Globus pallidus (tissue), 1 donor: Measurements from ENCODE around the gene INSIG1.

Source experiments
- DNase-seq: peaks from one replicate; pipeline ENCODE4 v3.0.0-alpha.2; 2015; ENCODE audit warnings: low spot score

The INSIG1 gene

GRCh38 chr7:155285423-155285822 is 12.3 kb upstream of the INSIG1 start:
- no peak for DNase-seq

DNA sequence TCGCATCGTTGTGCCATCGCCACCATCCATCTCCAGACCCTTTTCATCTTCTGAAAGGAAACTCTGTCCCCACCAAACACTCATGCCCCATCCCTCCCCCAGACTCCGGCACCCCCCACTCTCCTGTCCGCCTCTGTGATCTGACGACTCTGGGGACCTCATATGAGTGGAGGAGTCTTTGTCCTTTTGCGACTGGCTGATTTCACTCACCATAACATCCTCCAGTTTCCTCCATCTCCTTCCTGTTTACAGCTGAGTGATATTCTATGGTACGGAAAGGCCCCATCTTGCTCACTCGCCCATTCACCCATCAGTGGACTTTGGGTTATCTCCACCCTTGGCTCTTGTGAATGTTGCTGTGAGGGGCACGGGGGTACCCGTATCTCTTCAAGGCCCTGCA is 11.8 kb upstream of the INSIG1 start:
- DNase-seq = no peak

- no peak for DNase-seq
These were observed 11.0 kb upstream of the INSIG1 start for GRCh38 chr7:155286686-155287085.

- DNase-seq = no peak
These were observed 10.3 kb upstream of the INSIG1 start for GRCh38 chr7:155287284-155287935.

DNA sequence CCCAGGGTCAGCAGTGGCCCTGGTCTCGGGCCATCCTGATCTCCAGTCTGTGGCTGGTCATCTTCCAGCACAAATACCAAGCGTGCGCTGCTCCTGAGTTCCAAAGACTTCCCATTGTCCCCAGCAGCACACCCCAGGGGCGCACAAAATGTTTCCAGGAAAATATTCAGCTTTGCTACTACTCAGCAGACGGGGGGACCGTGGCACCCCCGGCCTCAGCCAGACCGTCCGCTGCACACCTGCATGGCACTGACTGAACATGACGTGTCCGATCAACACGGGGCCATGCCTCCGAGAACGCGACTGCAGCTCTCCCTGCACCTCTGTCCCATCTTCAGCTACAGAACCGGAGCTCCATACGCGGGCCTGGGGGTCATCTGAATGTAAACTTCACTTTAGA is 9.6 kb upstream of the INSIG1 start:
- no peak for DNase-seq

DNA sequence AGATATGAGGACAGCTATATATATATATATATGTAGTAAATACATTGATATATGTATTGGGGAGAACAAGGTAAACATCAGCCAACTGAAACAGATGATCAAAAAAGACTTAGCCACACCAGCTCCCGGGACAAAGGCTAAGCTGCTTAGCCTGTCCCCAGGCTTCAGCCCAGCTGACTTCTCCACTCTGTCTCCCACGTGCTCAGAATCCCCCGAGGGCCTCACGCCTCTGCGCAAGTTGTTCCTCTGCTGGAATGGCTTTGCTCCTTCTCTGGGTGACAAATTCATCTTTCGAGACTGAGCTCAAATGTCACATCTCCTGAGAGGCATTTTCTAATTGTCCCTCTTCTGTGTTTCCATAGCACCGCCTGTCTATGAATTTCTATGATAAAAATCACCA is 8.6 kb upstream of the INSIG1 start:
- no peak for DNase-seq

DNA sequence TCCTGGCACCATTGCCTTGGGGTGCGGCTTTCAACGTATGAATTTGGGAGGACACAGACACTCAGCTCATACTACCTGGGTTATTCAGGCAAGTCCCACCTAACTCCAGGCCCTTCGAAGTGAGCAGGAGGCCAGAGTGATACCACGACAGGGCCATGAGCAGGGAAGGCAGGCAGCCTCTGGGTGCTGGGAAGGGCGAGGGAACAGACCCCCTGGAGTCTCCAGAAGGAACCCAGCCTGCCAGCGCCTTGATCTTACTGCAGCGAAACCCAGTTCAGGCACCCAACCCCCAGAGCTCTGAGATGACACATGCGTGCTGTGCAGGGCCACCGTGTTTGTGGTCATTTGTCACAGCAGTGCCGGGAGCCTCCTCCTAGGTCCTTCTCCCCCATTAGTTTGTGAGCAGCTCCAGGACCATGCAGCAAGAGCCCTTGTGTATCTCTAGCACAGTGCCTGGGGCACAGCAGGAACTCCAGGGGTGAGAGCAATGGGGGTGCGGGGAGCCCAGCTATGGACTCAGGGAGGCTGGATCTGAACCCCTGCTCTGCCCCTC is 7.7 kb upstream of the INSIG1 start:
- DNase-seq = no peak

GRCh38 chr7:155291045-155291530 is 6.6 kb upstream of the INSIG1 start:
- no peak for DNase-seq

- no peak for DNase-seq
These were observed 5.9 kb upstream of the INSIG1 start for GRCh38 chr7:155291729-155292128.

DNA sequence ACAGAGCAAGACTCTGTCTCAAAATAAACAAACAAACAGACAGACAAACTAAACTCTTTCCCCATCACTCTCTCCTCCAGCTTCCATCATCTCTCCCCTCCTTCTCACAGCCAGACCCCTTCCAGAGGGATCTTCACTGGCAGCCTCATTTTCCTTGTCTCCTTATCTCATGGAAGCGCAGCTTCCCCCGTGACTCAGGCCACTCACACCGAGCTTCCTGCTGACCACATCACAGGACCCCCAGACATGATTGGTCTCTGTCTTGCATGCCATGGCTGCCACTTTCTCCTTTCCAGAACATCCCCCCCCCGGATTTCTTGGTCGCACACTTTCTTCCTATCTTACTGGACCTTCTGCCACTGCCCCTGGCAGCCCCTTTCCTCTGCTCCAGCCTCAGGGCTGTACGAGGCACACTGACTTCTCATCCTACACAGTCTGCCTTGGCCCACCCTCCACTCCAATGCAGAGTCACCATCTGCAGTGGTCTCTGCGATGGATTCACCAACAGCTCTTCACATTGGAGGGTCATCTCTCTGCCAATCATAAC is 4.9 kb upstream of the INSIG1 start:
- no peak for DNase-seq

- DNase-seq = no peak
These were observed 3.8 kb upstream of the INSIG1 start for GRCh38 chr7:155293721-155294510.

DNA sequence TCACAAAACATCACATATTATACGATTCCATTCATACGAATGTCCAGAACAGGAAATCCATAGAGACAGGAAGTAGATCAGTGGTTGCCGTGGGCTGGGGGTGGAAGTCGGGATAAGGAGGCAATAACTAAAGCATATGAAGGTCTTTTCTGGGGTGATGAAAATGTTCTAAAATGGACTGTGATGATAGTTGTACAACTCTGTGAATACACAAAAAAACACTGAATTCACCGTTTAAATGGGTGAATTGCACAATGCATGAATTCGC is 3.2 kb upstream of the INSIG1 start:
- DNase-seq = no peak

GRCh38 chr7:155295511-155295910 is 2.2 kb upstream of the INSIG1 start:
- DNase-seq = no peak

- DNase-seq = no peak
These were observed 1.5 kb upstream of the INSIG1 start for GRCh38 chr7:155296006-155296787.

GRCh38 chr7:155296788-155297516 is 726 bp upstream of the INSIG1 start:
- DNase-seq = peak; percentile 51

DNA sequence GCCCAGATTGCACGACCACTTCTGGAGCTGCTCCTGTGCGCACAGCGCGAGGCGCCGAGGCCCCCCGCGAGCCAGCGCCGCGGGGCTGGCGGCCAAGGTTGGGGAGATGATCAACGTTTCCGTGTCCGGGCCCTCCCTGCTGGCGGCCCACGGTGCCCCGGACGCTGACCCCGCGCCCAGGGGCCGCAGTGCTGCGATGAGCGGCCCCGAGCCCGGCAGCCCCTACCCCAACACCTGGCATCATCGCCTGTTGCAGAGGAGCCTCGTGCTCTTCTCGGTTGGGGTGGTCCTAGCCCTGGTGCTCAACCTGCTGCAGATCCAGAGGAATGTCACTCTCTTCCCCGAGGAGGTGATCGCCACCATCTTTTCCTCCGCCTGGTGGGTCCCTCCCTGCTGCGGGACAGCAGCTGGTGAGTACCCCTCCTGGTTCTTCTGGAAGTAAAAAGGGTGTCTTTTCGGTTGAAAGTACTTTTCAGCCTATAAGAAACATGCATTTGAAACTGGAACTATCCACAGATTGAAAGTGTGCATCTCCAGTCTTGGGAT is 683 bp downstream of the INSIG1 start:
- DNase-seq = no peak

DNA sequence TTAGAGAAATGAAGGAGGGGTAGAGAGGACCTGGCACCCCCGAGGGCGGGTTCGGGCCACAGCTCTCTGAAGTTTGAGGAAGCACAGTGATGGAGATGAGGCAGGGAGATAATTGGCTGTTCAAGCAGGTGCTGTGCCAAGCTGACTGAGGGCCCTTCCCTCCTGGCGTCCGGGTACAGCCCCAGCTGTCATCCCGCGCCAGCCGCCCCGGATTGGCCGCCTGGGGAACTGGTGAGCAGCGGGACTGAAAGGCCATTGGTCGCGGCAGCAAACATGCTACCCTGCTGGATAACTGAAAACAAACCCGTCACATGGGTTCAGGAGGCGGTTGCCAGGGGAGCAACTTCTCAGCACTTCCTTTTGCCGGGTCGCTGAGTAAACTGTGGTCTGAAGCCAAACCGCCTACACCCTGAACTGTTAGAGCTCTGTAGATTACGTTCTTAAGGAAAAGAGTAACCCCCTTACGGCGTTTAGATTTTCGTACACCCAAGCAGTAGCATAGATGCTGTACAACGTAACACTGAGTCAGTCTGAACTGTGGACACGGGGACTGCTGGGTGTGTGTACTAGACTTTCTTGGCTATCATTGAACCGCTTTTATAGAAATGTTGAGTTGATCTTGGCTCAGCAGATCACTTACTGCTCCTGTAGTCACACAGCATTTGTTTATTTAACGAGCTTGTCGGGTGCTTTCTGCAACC is 1.3 kb downstream of the INSIG1 start:
- peak; percentile 99 for DNase-seq

DNA sequence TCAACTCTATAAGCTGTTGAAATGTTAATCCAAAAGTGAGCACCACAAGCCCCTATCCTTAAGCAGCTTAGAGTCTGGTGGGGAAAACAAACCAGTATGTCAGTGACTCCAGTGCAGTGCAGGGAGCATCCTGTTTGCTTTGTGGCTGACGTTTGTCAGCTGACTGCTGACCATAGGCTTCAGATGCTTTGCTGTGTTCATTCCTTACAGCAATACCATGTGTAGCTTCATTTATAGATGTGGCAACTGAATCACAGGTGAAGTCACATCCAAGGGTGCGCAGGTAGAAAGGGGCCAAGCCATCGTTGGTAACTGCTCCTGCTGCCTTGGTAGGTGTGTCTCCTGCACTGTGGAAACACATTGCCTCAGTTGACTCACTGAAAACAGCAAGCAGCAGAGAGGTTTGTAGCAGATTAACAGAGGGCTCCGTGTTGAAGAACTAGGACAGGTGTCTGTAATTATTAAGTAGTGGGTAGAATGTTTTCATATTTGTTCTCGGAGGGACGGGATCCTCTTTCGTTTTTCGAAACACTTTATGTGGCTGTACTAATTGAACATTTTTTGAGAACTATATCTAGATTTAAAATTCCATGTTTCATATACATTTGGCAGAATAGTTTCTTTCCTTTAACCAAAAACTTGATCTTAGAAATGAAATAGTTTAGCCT is 2.0 kb downstream of the INSIG1 start:
- DNase-seq = peak; percentile 57

- DNase-seq = peak; percentile 35
These were observed 3.2 kb downstream of the INSIG1 start for GRCh38 chr7:155300641-155301452.
